ENCODE measurements around the gene DMXL1. TPM values are rescaled to one million over a fixed set of nuclear protein-coding genes. Genes with fewer than 3 reads are reported as not detected.

The DMXL1 gene
- total RNA-seq, 2 donors from 2014 or later, result 47.8 to 51.8 TPM

- H3K4me1 ChIP-seq (ENCODE audit: control insufficient read depth, insufficient read depth, low read length), result no peaks in the 10 kb centered on the region
- no peak overlapping the region for H3K9ac ChIP-seq (ENCODE audit: extremely low read depth, low read length, poor library complexity, severe bottlenecking)
- H3K4me1 Mint-ChIP-seq, result peaks cover 3% of the 10 kb centered on the region
- H3K36me3 Mint-ChIP-seq (ENCODE audit: low read depth), result no peaks in the 10 kb centered on the region
- no peaks in the 10 kb centered on the region for H3K9me3 ChIP-seq (ENCODE audit: control insufficient read depth, low read length)
- DNase-seq, result no peak
- H3K4me3 ChIP-seq (ENCODE audit: low read length), result no peak overlapping the region
- no peak overlapping the region for H3K4me3 Mint-ChIP-seq
- no peaks in the 10 kb centered on the region for H3K36me3 ChIP-seq (ENCODE audit: control insufficient read depth, insufficient read depth, low read length)
- no peak for TF ChIP-seq CTCF (conservative IDR thresholded peaks at IDR 0.05)
- no peaks in the 10 kb centered on the region for H3K27me3 Mint-ChIP-seq (ENCODE audit: insufficient read depth)
- H3K27ac Mint-ChIP-seq, result no peak overlapping the region
- WGBS, 2 experiments (ENCODE audit: insufficient coverage in 1 of 2, insufficient read length in 1 of 2), result 94% methylated on average over 1 of the region's 1 CpG; no CpG with 5 or more reads in 1 of the 2 experiments
- peaks cover 15% of the 10 kb centered on the region for H3K9me3 Mint-ChIP-seq
- H3K27ac ChIP-seq (ENCODE audit: low read depth, low read length), result no peak overlapping the region
- H3K27me3 ChIP-seq (ENCODE audit: control insufficient read depth, insufficient read depth, low read length, poor library complexity, severe bottlenecking), result no peaks in the 10 kb centered on the region
Measured at GRCh38 chr5:119022773-119023172, 48.1 kb upstream of the DMXL1 start.

- Mint-ChIP-seq H3K4me1 (no peaks in the 10 kb centered on the region), H3K4me3 (no peak overlapping the region), H3K36me3 (ENCODE audit: low read depth) (no peaks in the 10 kb centered on the region), H3K27ac (no peak overlapping the region), H3K9me3 (peaks cover 15% of the 10 kb centered on the region), H3K27me3 (ENCODE audit: insufficient read depth) (no peaks in the 10 kb centered on the region)
- Histone ChIP-seq H3K4me1 (ENCODE audit: control insufficient read depth, insufficient read depth, low read length) (no peaks in the 10 kb centered on the region), H3K4me3 (ENCODE audit: low read length) (no peak overlapping the region), H3K9me3 (ENCODE audit: control insufficient read depth, low read length) (no peaks in the 10 kb centered on the region), H3K9ac (ENCODE audit: extremely low read depth, low read length, poor library complexity, severe bottlenecking) (no peak overlapping the region), H3K36me3 (ENCODE audit: control insufficient read depth, insufficient read depth, low read length) (no peaks in the 10 kb centered on the region), H3K27ac (ENCODE audit: low read depth, low read length) (no peak overlapping the region), H3K27me3 (ENCODE audit: control insufficient read depth, insufficient read depth, low read length, poor library complexity, severe bottlenecking) (no peaks in the 10 kb centered on the region)
- TF ChIP-seq CTCF (conservative IDR thresholded peaks at IDR 0.05), result no peak
- no peak for DNase-seq
- WGBS, 2 experiments (ENCODE audit: insufficient coverage in 1 of 2, insufficient read length in 1 of 2), result 91 to 94% methylated on average over 2 to 5 of the region's 5 CpGs
Measured at GRCh38 chr5:119028575-119028974, 42.3 kb upstream of the DMXL1 start.

GRCh38 chr5:119031011-119031886 lies 39.6 kb upstream of the DMXL1 start:
- Histone ChIP-seq H3K4me3 (ENCODE audit: low read length) (no peak overlapping the region), H3K9ac (ENCODE audit: extremely low read depth, low read length, poor library complexity, severe bottlenecking) (no peak overlapping the region), H3K9me3 (ENCODE audit: control insufficient read depth, low read length) (no peaks in the 10 kb centered on the region), H3K4me1 (ENCODE audit: control insufficient read depth, insufficient read depth, low read length) (no peaks in the 10 kb centered on the region), H3K36me3 (ENCODE audit: control insufficient read depth, insufficient read depth, low read length) (no peaks in the 10 kb centered on the region), H3K27me3 (ENCODE audit: control insufficient read depth, insufficient read depth, low read length, poor library complexity, severe bottlenecking) (no peaks in the 10 kb centered on the region), H3K27ac (ENCODE audit: low read depth, low read length) (no peak overlapping the region)
- WGBS, 2 experiments (ENCODE audit: insufficient coverage in 1 of 2, insufficient read length in 1 of 2), result 89 to 100% methylated on average over 2 to 5 of the region's 5 CpGs
- H3K4me3 Mint-ChIP-seq, result no peak overlapping the region
- H3K27ac Mint-ChIP-seq, result no peak overlapping the region
- H3K9me3 Mint-ChIP-seq, result no peaks in the 10 kb centered on the region
- no peaks in the 10 kb centered on the region for H3K4me1 Mint-ChIP-seq
- TF ChIP-seq CTCF (conservative IDR thresholded peaks at IDR 0.05), result no peak
- DNase-seq, result no peak
- H3K36me3 Mint-ChIP-seq (ENCODE audit: low read depth), result no peaks in the 10 kb centered on the region
- no peaks in the 10 kb centered on the region for H3K27me3 Mint-ChIP-seq (ENCODE audit: insufficient read depth)

Data from endodermal cell (in vitro differentiated cells).